Measurements from ENCODE around the gene GZMM.

GZMM gene

DNA sequence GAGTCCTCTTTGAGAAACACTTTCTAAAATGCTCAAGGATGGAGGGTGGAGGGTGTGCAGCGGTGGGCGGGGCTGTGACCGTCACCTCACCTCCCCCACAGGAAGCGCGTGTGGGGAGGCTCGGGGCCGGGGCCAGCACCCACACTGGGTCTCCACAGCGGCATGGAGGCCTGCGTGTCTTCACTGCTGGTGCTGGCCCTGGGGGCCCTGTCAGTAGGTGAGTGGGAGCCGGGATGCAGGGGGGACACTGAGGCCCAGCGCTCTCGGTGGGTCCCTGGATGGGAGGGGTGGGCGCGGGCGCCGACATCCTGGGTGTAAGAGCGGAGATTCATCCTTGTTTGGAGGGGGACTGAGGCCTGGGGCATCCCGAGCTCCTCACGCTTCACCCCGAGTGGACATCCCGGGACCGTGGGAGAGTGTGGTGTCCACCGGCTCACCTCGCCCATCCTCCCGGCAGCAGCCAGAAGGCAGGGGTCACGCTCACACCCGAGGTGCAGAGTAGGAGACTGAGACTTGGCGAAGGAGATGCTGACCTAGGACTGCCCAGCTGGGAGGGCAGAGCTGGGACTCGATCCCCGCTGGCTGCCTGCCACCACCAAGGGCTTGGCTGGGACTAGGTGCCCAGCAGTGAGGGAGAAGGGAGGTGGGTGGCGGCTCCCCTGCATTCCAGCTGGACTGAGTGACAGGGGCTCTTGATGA is at the start of gene GZMM:
Gene GZMM, plus strand, starts transcription at position 144 of the 699 bp plus-strand sequence. Its CDS starts 19 bp downstream, at position 163.
- peak; percentile 76 for DNase-seq

DNA sequence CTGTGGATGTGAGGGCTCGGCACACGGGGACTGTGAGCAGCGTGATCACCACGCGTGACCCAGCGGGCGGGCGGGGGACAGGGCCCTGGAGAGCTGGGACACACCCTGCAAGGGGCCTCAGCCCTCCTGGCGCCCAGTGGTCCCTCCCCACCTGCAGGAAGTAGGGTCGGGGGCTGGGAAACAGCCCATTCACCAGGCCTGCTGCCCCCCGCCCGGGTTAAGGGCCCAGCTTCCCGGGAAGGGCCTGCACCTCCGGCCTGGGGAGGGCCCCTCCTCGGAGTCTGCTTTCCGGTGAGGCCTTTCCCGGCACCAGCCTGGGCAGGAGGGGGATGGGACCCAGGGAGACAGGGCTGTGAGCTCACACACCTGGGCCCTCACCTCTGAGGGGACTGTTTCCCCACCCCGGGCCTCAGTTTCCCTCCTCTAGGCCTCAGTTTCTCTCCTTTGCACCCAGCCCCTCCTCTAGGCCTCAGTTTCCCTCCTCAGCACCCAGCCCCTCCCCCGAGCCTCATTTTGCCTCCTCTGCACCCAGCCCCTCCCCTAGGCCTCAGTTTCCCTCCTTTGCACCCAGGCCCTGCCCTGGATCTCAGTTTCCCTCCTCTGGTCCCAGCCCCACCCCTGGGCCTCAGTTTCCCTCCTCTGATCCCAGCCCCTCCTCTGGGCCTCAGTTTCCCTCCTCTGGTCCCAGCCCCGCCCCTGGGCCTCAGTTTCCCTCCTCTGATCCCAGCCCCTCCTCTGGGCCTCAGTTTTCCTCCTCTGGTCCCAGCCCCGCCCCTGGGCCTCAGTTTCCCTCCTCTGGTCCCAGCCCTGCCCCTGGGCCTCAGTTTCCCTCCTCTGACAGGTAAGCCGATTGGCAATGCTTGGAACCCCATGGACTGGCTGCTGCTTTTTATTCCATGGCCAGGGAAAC is 49.4 kb upstream of the GZMM start:
- DNase-seq, result no peak

DNA sequence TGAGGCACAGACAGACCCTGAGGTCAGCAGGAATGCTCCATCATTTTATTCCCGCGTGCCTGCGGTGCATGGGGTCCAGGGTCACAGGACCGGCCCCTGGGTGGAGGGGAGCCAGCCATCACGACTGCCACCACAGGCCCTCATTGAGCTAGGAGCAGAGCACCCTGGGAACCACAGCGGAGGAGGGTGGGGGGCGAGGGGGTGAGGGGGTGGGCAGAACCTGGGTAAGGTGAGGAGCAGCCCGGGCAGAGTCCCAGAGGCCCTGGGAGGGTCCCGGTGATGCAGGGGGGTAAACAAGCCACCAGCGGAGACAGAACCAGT is 48.8 kb upstream of the GZMM start:
- no peak for DNase-seq

- DNase-seq, result peak; percentile 64
Observed at GRCh38 chr19:495402-496111, 48.3 kb upstream of the GZMM start.

DNA sequence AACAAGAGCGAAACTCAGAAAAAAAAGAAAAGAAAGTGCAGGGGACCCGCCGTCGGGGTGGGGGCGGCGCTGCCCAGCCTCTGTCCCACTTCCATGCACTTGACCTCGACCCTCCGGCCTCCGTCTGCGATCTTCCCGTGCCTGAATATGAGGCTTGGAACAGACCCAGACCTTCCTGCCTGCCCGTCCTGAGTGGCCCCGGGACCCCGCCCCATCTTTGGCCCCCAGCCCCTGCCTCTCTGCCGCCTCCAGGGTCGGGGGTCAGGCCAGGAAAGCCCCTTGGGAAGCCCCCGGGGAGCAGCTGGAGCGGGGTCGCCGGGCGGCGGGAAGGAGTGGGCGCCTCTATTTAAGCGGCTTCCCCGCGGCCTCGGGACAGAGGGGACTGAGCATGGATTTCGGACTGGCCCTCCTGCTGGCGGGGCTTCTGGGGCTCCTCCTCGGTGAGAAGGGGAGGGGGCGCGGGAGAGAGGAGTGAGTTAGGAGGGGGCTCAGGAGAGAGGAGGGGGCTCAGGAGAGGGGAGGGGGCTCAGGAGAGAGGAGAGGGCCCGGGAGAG is 47.7 kb upstream of the GZMM start, which contains the start of gene MADCAM1:
Gene MADCAM1, plus strand, starts transcription at position 375 of the 554 bp plus-strand sequence. Its CDS starts 14 bp downstream, at position 389.
- no peak for DNase-seq

DNA sequence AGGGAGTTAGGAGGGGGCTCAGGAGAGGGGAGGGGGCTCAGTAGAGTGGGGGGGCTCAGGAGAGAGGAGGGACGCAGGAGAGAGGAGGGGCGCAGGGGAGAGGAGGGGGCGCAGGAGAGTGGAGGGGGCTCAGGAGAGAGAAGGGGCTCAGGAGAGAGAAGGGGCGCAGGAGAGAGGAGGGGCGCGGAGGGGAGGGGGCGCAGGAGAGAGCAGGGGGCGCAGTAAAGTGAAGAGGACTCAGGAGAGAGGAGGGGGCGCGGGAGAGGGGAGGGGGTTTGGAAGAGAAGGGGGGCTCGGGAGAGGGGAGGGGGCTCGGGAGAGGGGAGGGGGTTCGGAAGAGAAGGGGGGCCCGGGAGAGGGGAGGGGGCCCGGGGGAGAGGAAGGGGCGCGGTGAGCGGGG is 46.9 kb upstream of the GZMM start:
- no peak for DNase-seq

GRCh38 chr19:497491-497868 is 46.4 kb upstream of the GZMM start:
- no peak for DNase-seq

DNA sequence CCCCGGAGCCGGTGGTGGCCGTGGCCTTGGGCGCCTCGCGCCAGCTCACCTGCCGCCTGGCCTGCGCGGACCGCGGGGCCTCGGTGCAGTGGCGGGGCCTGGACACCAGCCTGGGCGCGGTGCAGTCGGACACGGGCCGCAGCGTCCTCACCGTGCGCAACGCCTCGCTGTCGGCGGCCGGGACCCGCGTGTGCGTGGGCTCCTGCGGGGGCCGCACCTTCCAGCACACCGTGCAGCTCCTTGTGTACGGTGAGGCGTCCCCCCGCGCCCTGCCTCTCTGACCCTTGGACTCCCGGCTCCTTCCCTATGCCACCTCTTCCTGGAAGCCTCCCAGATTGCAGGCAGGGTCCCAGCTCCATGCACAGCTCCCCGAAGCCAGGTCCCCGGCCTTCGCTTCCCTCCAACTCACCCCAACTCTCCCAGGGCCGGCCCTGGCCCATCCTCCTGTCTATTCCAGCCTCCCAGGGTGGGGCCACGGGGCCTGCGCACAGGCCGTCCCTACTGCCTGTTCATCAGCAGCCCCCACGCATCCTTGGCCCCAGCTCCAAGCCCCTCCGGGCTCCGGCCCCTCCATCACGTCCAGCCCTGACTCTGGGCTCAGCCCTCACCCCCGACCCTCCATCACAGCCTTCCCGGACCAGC is 45.9 kb upstream of the GZMM start:
- no peak for DNase-seq

DNA sequence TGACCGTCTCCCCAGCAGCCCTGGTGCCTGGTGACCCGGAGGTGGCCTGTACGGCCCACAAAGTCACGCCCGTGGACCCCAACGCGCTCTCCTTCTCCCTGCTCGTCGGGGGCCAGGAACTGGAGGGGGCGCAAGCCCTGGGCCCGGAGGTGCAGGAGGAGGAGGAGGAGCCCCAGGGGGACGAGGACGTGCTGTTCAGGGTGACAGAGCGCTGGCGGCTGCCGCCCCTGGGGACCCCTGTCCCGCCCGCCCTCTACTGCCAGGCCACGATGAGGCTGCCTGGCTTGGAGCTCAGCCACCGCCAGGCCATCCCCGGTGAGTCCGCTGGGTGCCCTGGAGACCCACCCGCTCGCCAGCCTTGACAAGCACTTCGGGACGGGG is 45.4 kb upstream of the GZMM start:
- DNase-seq, result no peak

- no peak for DNase-seq
Observed at GRCh38 chr19:498977-499623, 44.8 kb upstream of the GZMM start.

- DNase-seq, result no peak
Observed at GRCh38 chr19:501646-502045, 42.2 kb upstream of the GZMM start.

DNA sequence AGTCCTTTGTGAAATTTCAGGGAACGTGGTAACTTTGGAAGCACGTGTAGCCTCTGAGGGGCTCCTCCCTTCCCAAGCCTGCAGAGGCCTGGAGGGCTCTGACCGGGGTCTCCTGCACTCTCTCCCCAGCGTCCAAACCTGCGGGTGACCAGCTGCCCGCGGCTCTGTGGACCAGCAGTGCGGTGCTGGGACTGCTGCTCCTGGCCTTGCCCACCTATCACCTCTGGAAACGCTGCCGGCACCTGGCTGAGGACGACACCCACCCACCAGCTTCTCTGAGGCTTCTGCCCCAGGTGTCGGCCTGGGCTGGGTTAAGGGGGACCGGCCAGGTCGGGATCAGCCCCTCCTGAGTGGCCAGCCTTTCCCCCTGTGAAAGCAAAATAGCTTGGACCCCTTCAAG is 39.2 kb upstream of the GZMM start:
- DNase-seq, result no peak

- peak; percentile 98 for DNase-seq
Observed at GRCh38 chr19:506404-507285, 37.2 kb upstream of the GZMM start.

DNA sequence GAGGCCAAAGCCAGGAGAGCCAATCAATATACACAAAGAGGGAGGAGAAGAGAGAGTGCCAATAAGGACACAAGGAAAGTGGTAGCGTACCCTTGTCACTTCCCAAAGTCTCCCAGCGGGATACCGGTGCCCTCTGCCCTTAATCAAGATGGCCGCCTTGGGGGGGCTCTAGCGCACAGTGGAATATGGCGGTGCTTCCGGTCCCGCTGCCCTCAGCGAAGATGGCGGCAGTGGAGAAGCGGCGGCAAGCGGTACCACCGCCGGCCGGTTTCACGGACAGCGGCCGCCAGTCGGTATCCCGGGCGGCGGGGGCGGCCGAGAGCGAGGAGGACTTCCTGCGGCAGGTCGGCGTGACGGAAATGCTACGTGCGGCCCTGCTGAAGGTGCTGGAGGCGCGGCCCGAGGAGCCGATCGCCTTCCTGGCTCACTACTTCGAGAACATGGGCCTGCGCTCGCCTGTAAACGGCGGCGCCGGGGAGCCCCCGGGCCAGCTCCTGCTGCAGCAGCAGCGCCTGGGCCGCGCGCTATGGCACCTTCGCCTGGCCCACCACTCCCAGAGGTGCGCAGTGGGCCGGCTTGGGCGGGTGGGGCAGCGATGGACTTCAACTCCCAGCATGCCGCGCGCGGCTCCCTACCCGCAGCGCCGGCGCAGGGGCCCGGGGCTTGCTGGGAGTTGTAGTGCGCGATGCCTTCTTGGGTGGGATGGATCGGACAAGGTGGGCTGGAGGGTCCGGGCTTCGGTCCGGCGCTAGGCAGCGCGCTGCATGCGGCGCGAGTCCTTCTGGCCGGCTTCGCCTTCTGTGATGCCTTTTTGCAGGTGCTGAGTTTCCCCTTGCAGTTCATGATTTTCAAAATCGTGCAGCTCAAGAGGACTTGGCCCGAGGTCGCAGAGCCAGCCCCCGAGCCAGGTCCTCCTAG is 36.3 kb upstream of the GZMM start, which contains the start of gene TPGS1:
Gene TPGS1, plus strand, starts transcription at position 212 of the 918 bp plus-strand sequence. Its CDS starts 10 bp downstream, at position 222.
- peak; percentile 88 for DNase-seq

DNA sequence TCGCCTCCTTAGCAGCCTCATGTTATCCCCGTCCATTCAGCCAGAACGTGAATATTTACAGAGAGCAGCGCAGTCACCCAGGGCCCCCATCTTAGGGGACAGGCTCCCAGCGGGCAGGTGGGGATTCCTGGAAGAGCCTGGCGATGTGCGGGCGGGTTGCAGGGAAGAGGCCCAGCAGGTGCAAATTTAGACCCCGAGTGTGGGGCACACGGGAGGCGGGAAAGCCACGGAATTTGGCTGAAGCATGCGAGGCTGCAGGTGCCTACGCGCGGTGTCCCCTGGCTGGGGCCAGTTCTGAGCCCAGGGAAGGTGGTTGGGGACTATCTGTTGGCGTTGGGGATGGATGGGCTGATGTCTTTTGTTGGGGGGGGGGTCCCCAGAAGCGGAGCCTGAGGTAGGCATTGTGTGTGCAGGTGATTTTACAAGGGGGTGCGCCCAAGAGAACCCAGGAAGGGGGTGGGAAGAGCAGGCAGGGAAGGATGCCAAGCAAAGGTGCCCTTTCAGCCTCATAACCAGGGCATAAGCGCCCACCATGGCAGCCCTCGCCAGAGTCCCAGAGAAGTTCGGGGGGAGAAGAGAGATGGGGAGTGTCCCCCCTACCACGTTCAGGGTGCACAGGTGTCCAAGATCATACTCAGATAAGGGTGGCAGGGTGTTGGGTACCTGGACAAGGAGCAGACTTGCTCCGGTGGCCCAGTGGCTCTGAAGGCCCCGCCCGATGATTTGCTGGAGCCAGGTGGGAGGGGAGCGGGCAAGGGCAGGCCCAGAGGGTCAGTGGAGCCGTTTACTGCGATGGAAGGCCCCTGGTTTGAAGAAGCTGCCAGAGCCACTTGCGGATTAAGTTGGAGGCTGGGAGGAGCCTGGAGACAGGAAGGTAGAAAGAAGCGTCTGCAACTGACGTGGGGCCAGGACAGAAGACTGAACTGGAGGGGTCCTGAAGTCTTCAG is 35.4 kb upstream of the GZMM start:
- DNase-seq, result no peak

GRCh38 chr19:510606-511100 is 33.2 kb upstream of the GZMM start:
- peak; percentile 97 for DNase-seq

GRCh38 chr19:511101-511851 is 32.6 kb upstream of the GZMM start:
- peak; percentile 86 for DNase-seq
